Ovary (tissue), 9 donors: ENCODE results near the gene CD52. TPM values are rescaled to one million over a fixed set of nuclear protein-coding genes. Genes with fewer than 3 reads are reported as not detected.

Source experiments
- DNase-seq, 5 donors: peaks; one replicate each; pipeline ENCODE4 v3.0.0-alpha.2; 2019 to 2020
- H3K27ac ChIP-seq, 2 donors: fragments of 200-600 bp; one replicate each; pipeline versions ENCODE4 v1.5.1 to v1.8.0; 2019 to 2022
- H3K27me3 ChIP-seq: fragments of 200-600 bp; one replicate; pipeline ENCODE4 v1.8.0; 2022
- H3K36me3 ChIP-seq: fragments of 200-600 bp; sonication (generic); one replicate; pipeline ENCODE4 v1.5.1; 2019
- H3K4me1 ChIP-seq: one replicate; pipeline ENCODE4 v1.8.1; 2013; ENCODE audit warnings: mild to moderate bottlenecking, moderate library complexity; ENCODE audit not compliant: insufficient read depth
- H3K4me3 ChIP-seq: fragments of 200-600 bp; sonication (generic); one replicate; pipeline ENCODE4 v1.5.1; 2017
- H3K9me3 ChIP-seq, 2 donors: fragments of 200-600 bp in 1 of 2; sonication (generic) in 1 of 2; one replicate each; pipeline versions ENCODE4 v1.5.1 to v1.8.1; 2013 to 2019; ENCODE audit warnings: mild to moderate bottlenecking in 1 of 2, moderate library complexity in 1 of 2
- EP300 ChIP-seq: sonication (generic); formaldehyde crosslinking; IDR thresholded peaks from one replicate; pipeline ENCODE4 v1.6.1; 2017; ENCODE audit warnings: antibody characterized with exemption
- POLR2A ChIP-seq: fragments of 450-650 bp; IDR thresholded peaks from one replicate; pipeline ENCODE4 v1.6.1; 2017; ENCODE audit warnings: antibody characterized with exemption, mild to moderate bottlenecking, moderate library complexity
- whole genome bisulfite sequencing, 3 donors: extraction: QIAGEN DNeasy Blood & Tissue Kit in 1 of 3; methylation state at CpG; one replicate each; pipeline versions ENCODE4 v1.1.5 to v1.1.7; 2013 to 2017; 5-methylcytosine and 5-hydroxymethylcytosine counted together
- intact Hi-C, 4 donors: fragments of 100-400 bp; cut with DNase I; formaldehyde crosslinking; loops; one replicate each; pipeline versions ENCODE4 v1.11.0 to v1.15.1; 2022 to 2023
- polyA plus RNA-seq, 2 donors: library from polyadenylated mRNA; stranded (reverse); fragments of 200-250 nt in 1 of 2; fragments of 350-450 nt in 1 of 2; fragmentation: Illumina TruSeq in 1 of 2; extraction: RNeasy Lipid Tissue Mini Kit (QIAGEN cat#74804) in 1 of 2; gene quantifications; one replicate each; pipeline ENCODE4 v1.2.3, GENCODE V29; 2013 to 2014
- total RNA-seq, 7 donors: library from RNA; depleted of rRNA in 2 of 7; stranded (reverse); fragments of >200 nt in 2 of 7; fragmentation: NEBNext Ultra II Directional in 3 of 7; extraction: Animal tissue kit (Norgen Biotek cat#: 25700) in 3 of 7; gene quantifications; one replicate each; pipeline versions ENCODE4 v1.1.0 to v1.2.4, GENCODE V29; 2016 to 2023
- TF ChIP-seq, protein P1 (sequence below), 3 donors: fragments of 450-650 bp in 2 of 3; fragments of 200-600 bp in 1 of 3; IDR thresholded peaks; one replicate each; pipeline versions ENCODE4 v1.5.1 to v1.8.0; 2016 to 2022; ENCODE audit warnings: antibody characterized with exemption in 3 of 3, mild to moderate bottlenecking in 1 of 3
- donor health status: DM: no; HTN: no; CAD: no; lungs with moderate emphysema.
- donor health status: DM: no; HTN: no; CAD: no.
- donor health status: Bipolar disorder and iron deficiency.
- donor health status: DM: yes; HTN: yes; CAD: no.
- donor health status: DM: no; HTN: no; CAD: no.
- donor health status: DM: yes; HTN: yes; CAD: no.

Gene CD52
- total and polyA plus RNA-seq, 9 donors, result 1.3 to 45.5 (median 4.3) TPM; not detected in 1

DNA sequence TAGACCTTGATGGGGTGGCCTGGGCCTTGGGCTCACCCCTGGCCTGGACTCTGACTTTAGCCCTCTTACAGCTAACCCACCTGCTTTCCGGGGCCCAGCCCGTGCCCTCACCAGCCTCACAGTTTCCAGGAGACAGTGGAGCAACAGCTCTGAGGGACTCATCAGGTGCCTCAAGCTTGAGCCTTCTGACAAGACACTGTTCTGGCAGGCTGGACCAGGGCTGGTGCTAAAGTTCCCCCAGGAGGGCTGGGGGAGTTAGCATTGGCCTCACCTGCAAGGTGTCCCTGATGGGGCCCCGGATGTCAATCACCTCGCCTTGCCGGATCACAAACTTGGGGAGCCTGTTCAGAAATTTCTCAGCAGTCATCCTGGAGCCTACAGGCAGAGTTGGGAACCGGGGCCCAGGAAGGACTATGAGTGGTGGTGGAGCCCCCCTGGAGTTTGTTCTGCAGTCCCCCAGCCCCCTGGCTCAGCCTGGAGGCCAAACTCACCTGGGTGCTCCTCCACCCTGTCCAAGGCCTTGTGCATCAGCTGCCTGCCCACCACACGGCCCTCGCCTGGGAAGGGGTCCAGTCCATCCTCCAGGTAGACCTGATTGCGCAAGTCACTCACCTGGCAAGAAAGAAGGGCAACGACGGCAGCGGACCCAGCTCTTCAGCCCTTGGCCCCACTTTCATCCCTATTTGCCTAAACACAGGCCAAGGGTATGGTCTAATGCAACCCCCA lies 33.7 kb upstream of the CD52 start:
- no peak for TF ChIP-seq POLR2A
- no peak for TF ChIP-seq EP300
- TF ChIP-seq, protein P1, sequence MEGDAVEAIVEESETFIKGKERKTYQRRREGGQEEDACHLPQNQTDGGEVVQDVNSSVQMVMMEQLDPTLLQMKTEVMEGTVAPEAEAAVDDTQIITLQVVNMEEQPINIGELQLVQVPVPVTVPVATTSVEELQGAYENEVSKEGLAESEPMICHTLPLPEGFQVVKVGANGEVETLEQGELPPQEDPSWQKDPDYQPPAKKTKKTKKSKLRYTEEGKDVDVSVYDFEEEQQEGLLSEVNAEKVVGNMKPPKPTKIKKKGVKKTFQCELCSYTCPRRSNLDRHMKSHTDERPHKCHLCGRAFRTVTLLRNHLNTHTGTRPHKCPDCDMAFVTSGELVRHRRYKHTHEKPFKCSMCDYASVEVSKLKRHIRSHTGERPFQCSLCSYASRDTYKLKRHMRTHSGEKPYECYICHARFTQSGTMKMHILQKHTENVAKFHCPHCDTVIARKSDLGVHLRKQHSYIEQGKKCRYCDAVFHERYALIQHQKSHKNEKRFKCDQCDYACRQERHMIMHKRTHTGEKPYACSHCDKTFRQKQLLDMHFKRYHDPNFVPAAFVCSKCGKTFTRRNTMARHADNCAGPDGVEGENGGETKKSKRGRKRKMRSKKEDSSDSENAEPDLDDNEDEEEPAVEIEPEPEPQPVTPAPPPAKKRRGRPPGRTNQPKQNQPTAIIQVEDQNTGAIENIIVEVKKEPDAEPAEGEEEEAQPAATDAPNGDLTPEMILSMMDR (IDR thresholded peaks at IDR 0.05), result no peak
- H3K4me1 ChIP-seq, result peaks cover 3% of the 10 kb centered on the region
- no peaks in the 10 kb centered on the region for H3K9me3 ChIP-seq
- intact Hi-C loops, result no loop called here
- H3K4me3 ChIP-seq, result no peak overlapping the region
- WGBS, 3 donors, result 87 to 92% (median 90%) methylated on average over 9 to 12 of the region's 12 CpGs
- DNase-seq, result no peak
- no peaks in the 10 kb centered on the region for H3K36me3 ChIP-seq
- no peaks in the 10 kb centered on the region for H3K27me3 ChIP-seq
- no peak overlapping the region for H3K27ac ChIP-seq

GRCh38 chr1:26284597-26285347 lies 33.0 kb upstream of the CD52 start:
- Histone ChIP-seq H3K9me3 (no peaks in the 10 kb centered on the region), H3K4me1 (no peaks in the 10 kb centered on the region), H3K27me3 (no peaks in the 10 kb centered on the region), H3K27ac (no peak overlapping the region), H3K4me3 (no peak overlapping the region), H3K36me3 (no peaks in the 10 kb centered on the region)
- TF ChIP-seq EP300 (no peak), POLR2A (no peak)
- TF ChIP-seq, protein P1 (IDR thresholded peaks at IDR 0.05), result no peak
- intact Hi-C loops, result no loop called here
- 38 to 53% (median 43%) methylated on average over 22 of the region's 22 CpGs for WGBS, 3 donors
- peak in 1 of 5 donors; percentile 59 for DNase-seq

- H3K27ac ChIP-seq, result no peak overlapping the region
- no peaks in the 10 kb centered on the region for H3K9me3 ChIP-seq
- H3K36me3 ChIP-seq, result no peaks in the 10 kb centered on the region
- intact Hi-C loops, result no loop called here
- H3K27me3 ChIP-seq, result no peaks in the 10 kb centered on the region
- WGBS, 3 donors, result 78 to 82% (median 81%) methylated on average over 10 to 19 of the region's 19 CpGs
- TF ChIP-seq, protein P1 (IDR thresholded peaks at IDR 0.05), result no peak
- no peak for TF ChIP-seq POLR2A
- no peak for TF ChIP-seq EP300
- H3K4me3 ChIP-seq, result no peak overlapping the region
- no peak for DNase-seq
- no peaks in the 10 kb centered on the region for H3K4me1 ChIP-seq
Measured at GRCh38 chr1:26285366-26286063, 32.2 kb upstream of the CD52 start.

DNA sequence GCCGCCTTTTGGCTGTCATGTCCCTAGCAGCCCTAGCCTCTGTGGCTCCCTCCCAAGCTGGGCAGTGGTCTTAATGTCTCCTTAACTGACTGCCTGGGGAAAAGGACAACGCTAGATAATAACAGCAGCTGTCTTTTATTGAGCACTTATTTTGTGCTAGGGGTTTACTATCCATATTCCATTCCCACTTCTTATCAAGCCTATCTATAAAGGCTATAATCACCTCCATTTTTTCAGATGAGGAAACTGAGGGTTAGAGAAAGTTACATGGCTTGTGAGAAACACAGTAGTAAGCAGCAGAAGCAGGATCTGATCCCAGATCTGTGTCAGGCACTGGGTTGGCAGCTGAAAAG lies 31.7 kb upstream of the CD52 start:
- Histone ChIP-seq H3K4me1 (no peaks in the 10 kb centered on the region), H3K27me3 (no peaks in the 10 kb centered on the region), H3K27ac (no peak overlapping the region), H3K36me3 (no peaks in the 10 kb centered on the region), H3K4me3 (no peak overlapping the region), H3K9me3 (no peaks in the 10 kb centered on the region)
- WGBS, 3 donors, result 71 to 84% (median 78%) methylated on average over 2 of the region's 2 CpGs
- intact Hi-C loops, result no loop called here
- TF ChIP-seq, protein P1 (IDR thresholded peaks at IDR 0.05), result no peak
- no peak for TF ChIP-seq EP300
- TF ChIP-seq POLR2A, result no peak
- DNase-seq, result no peak
